K562 (cell line): ENCODE measurements around the gene PTGIS. TPM values are rescaled to one million over a fixed set of nuclear protein-coding genes. Genes with fewer than 3 reads are reported as not detected.

Source experiments
- ATAC-seq: fragments of 200-7000 bp; cut with Tn5 transposase; 3 replicates; pipeline ENCODE4 v1.9.1; 2020; ENCODE audit warnings: moderate library complexity
- BruUV-seq: library from RNA; stranded (reverse); fragments of 400-500 nt; replicated peaks from 2 replicates; lab custom pipeline; 2021; lab: Mats Ljungman, UMichigan
- CTCF ChIA-PET: fragments of 300-600 bp; formaldehyde crosslinking; extraction: SDS; loops from one replicate; lab custom pipeline; 2021; ENCODE audit warnings: low intra/inter-chr PET ratio; lab: Yijun Ruan, JAX
- POLR2A ChIA-PET: fragments of 300-600, 350-650 bp; sonication (Branson Sonifier 250); formaldehyde crosslinking; extraction: SDS; loops from one replicate; lab custom pipeline; 2021; ENCODE audit warnings: antibody characterized with exemption, inconsistent platforms; lab: Yijun Ruan, JAX
- DNase-seq, 4 experiments: peaks; one replicate each; pipeline versions ENCODE4 v3.0.0 to v3.0.0-alpha.2; 2011 to 2018; ENCODE audit warnings: low spot score in 3 of 4, mixed read lengths in 3 of 4; ENCODE audit errors: extremely low read depth in 1 of 4
- FAIRE-seq: peaks from 2 replicates; lab custom pipeline; 2011; peaks lifted over from hg19 to GRCh38; lab: Jason Lieb, UNC
- H2AFZ ChIP-seq: 2 replicates; pipeline ENCODE4 v1.6.0; 2011; ENCODE audit warnings: low read depth, low read length, control low read depth, inconsistent platforms
- H3K27ac ChIP-seq: fragments of 200-600 bp; 3 replicates; pipeline ENCODE4 v1.8.0; 2011; ENCODE audit warnings: low read depth, mild to moderate bottlenecking, control low read depth, inconsistent platforms, low read length, moderate library complexity, mixed read lengths; ENCODE audit errors: extremely low read depth
- H3K27me3 ChIP-seq, 2 experiments: fragments of 300-600 bp in 1 of 2; 2 replicates in 1 of 2; 3 replicates in 1 of 2; pipeline versions ENCODE4 v1.6.0 to v1.8.0; 2011; ENCODE audit warnings: inconsistent platforms in 2 of 2, low read length in 2 of 2, mild to moderate bottlenecking in 1 of 2, mixed read lengths in 1 of 2, moderate library complexity in 1 of 2; ENCODE audit not compliant: control insufficient read depth in 2 of 2, insufficient read depth in 2 of 2
- H3K36me3 ChIP-seq: fragments of 300-600 bp; 3 replicates; pipeline ENCODE4 v1.8.0; 2011; ENCODE audit warnings: mild to moderate bottlenecking, low read length, inconsistent platforms; ENCODE audit not compliant: control insufficient read depth, insufficient read depth
- H3K4me1 ChIP-seq, 2 experiments: fragments of 200-600 bp in 1 of 2; replicated peaks in 1 of 2; 2 replicates in 1 of 2; 3 replicates in 1 of 2; pipeline versions ENCODE4 v1.5.1 to v1.8.0; 2011; ENCODE audit warnings: inconsistent platforms in 2 of 2, low read length in 2 of 2, mild to moderate bottlenecking in 1 of 2, mixed read lengths in 1 of 2, moderate library complexity in 1 of 2; ENCODE audit not compliant: control insufficient read depth in 2 of 2, insufficient read depth in 2 of 2
- H3K4me2 ChIP-seq: 2 replicates; pipeline ENCODE4 v1.6.1; 2011; ENCODE audit warnings: low read length, control low read depth, inconsistent platforms, mixed read lengths; ENCODE audit not compliant: insufficient read depth
- H3K4me3 ChIP-seq: fragments of 200-600 bp; sonication (generic), shearing (Covaris generic); 2 replicates; pipeline ENCODE4 v1.5.1; 2016; ENCODE audit warnings: control low read depth, inconsistent platforms
- H3K79me2 ChIP-seq: fragments of 200-600 bp; 3 replicates; pipeline ENCODE4 v1.8.0; 2011; ENCODE audit warnings: low read length, inconsistent platforms; ENCODE audit not compliant: control insufficient read depth, insufficient read depth
- H3K9ac ChIP-seq, 2 experiments: 2 replicates each; pipeline versions ENCODE4 v1.6.0 to v1.6.1; 2011; ENCODE audit warnings: low read depth in 2 of 2, low read length in 2 of 2, control low read depth in 1 of 2, inconsistent platforms in 1 of 2, mild to moderate bottlenecking in 1 of 2, mixed read lengths in 1 of 2; ENCODE audit not compliant: insufficient read depth in 1 of 2
- H3K9me1 ChIP-seq: one replicate; pipeline ENCODE4 v1.6.0; 2011; ENCODE audit warnings: inconsistent platforms, mild to moderate bottlenecking, low read length, moderate library complexity; ENCODE audit not compliant: control insufficient read depth, insufficient read depth
- H3K9me3 ChIP-seq: replicated peaks from 2 replicates; pipeline ENCODE4 v1.5.1; 2011; ENCODE audit warnings: low read depth, low read length, inconsistent platforms; ENCODE audit not compliant: control insufficient read depth, insufficient read depth
- H4K20me1 ChIP-seq: replicated peaks from 2 replicates; pipeline ENCODE4 v1.6.1; 2011; ENCODE audit warnings: low read length, inconsistent platforms, mixed read lengths; ENCODE audit not compliant: control insufficient read depth, insufficient read depth
- BCL6 ChIP-seq: fragments of 250-450 bp; sonication (Bioruptor Pico); IDR thresholded peaks from 2 replicates; pipeline ENCODE4 v1.4.0; 2020
- DACH1 ChIP-seq: fragments of 450-650 bp; IDR thresholded peaks from 2 replicates; pipeline ENCODE4 v1.6.1; 2018; ENCODE audit not compliant: partially characterized antibody
- RFX1 ChIP-seq: fragments of 450-650 bp; IDR thresholded peaks from 2 replicates; pipeline ENCODE4 v1.6.1; 2016; ENCODE audit warnings: mild to moderate bottlenecking, moderate library complexity
- ZFP36 ChIP-seq: fragments of 150-350 bp; IDR thresholded peaks from 2 replicates; pipeline ENCODE4 v1.6.1; 2018; ENCODE audit warnings: low read length, low read depth; ENCODE audit not compliant: partially characterized antibody
- ZNF551 ChIP-seq: fragments of 250-450 bp; sonication (Bioruptor Pico); IDR thresholded peaks from 2 replicates; pipeline ENCODE4 v1.5.0; 2021; ENCODE audit warnings: mild to moderate bottlenecking, moderate library complexity
- WGBS: fragments of 100-300 bp; shearing (Covaris generic); methylation state at CpG from one replicate; pipeline ENCODE4 v1.1.6; 2016; ENCODE audit warnings: low coverage, mixed read lengths; ENCODE audit not compliant: insufficient coverage; ENCODE audit errors: missing lambda C conversion rate; 5-methylcytosine and 5-hydroxymethylcytosine counted together
- in situ Hi-C: fragments of 300-500 bp; cut with MboI; formaldehyde crosslinking; loops from 4 replicates; pipeline ENCODE4 v1.15.0; 2018; ENCODE audit warnings: inconsistent platforms, mixed read lengths
- intact Hi-C: fragments of 100-400 bp; cut with micrococcal nuclease; formaldehyde crosslinking; loops from 2 replicates; pipeline ENCODE4 v1.14.2; 2022
- polyA plus RNA-seq, 8 experiments: library from polyadenylated mRNA; depleted of rRNA in 4 of 8; stranded (reverse) in 5 of 8; unstranded in 3 of 8; fragments of >200 nt; fragmentation: Nextera tagmentation in 2 of 8; fragmentation: Illumina TruSeq in 1 of 8; extraction: Ambion mirVana in 2 of 8; extraction: Trizol in 1 of 8; gene quantifications; 2 replicates each; pipeline versions ENCODE4 v1.2.1 to v1.2.3, GENCODE V29; 2011 to 2014; ENCODE audit warnings: inconsistent platforms in 1 of 8, missing spikeins in 1 of 8
- total RNA-seq, 7 experiments: library from RNA; depleted of rRNA in 6 of 7; stranded (reverse); fragments of >200 nt in 6 of 7; fragmentation: Illumina TruSeq in 2 of 7; extraction: Trizol in 2 of 7; gene quantifications; 2 replicates each; pipeline versions ENCODE4 v1.2.1 to v1.2.3, GENCODE V29; 2011 to 2021; ENCODE audit warnings: low replicate concordance in 1 of 7
- TF ChIP-seq, protein P1 (sequence below): IDR thresholded peaks from 2 replicates; pipeline ENCODE4 v1.6.1; 2011; ENCODE audit not compliant: insufficient read length; ENCODE audit errors: extremely low read depth
- TF ChIP-seq, protein P2 (sequence below): fragments of 250-450 bp; sonication (Bioruptor Pico); IDR thresholded peaks from 2 replicates; pipeline ENCODE4 v1.8.0; 2021; ENCODE audit warnings: mild to moderate bottlenecking, moderate library complexity
- TF ChIP-seq, protein P3 (sequence below): fragments of 250-450 bp; sonication (Bioruptor Pico); IDR thresholded peaks from 2 replicates; pipeline ENCODE4 v1.9.0; 2021; ENCODE audit warnings: mild to moderate bottlenecking, inconsistent platforms

The PTGIS gene
- total and polyA plus RNA-seq, 9 of the 15 experiments (the other 6 are each of a cell fraction or from before 2014, with no cell fraction given) = not detected

DNA sequence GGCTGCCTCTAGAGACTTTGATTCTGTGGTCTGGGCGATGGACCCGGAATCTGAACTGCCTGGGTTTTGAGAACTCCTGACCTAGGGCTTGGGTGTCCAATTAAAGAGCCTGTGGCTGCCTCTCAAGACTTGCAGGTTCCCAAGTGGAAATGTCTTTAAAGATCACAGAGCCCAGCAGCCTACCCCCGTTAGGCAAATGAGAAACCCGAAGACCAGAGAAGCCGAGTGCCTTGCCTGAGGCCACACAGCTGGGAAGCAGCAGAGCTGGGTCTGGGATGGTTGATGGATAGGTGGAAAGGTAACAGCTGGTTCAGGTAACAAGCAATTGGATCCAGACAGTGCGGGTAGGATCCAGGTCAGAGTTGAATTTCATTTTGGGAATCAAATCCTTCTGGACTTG lies 111.3 kb downstream of the PTGIS start:
- 1% methylated on average over 6 of the region's 6 CpGs for WGBS
- H4K20me1 ChIP-seq = no peaks in the 10 kb centered on the region
- no peaks in the 10 kb centered on the region for H3K9me1 ChIP-seq
- no peak overlapping the region for H3K4me2 ChIP-seq
- in situ Hi-C loops (no loop called here), intact Hi-C loops (no loop called here)
- H3K36me3 ChIP-seq = no peaks in the 10 kb centered on the region
- ChIA-PET POLR2A (interaction anchor here (0.7 kb wide), 1 partner anchor 123 kb away, joined by 5 read pairs; no protein-coding TSS in a partner anchor), CTCF (no interaction called here)
- BruUV-seq = no TSS peak
- H3K4me1 ChIP-seq = no peaks in the 10 kb centered on the region
- H3K27ac ChIP-seq = no peak overlapping the region
- H3K4me3 ChIP-seq = no peak overlapping the region
- no peak overlapping the region for H2AFZ ChIP-seq
- no peak for FAIRE-seq
- TF ChIP-seq, protein P1, sequence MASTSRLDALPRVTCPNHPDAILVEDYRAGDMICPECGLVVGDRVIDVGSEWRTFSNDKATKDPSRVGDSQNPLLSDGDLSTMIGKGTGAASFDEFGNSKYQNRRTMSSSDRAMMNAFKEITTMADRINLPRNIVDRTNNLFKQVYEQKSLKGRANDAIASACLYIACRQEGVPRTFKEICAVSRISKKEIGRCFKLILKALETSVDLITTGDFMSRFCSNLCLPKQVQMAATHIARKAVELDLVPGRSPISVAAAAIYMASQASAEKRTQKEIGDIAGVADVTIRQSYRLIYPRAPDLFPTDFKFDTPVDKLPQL = no peak
- TF ChIP-seq ZFP36 = peak; percentile 40
- TF ChIP-seq, all 486 proteins: peak for 1
- no peak for DNase-seq
- H3K27me3 ChIP-seq = peaks cover 20 to 78% of the 10 kb centered on the region in 2 experiments; a peak in 4 of 5 replicates
- H3K9ac ChIP-seq = no peak overlapping the region
- H3K79me2 ChIP-seq = no peaks in the 10 kb centered on the region
- no peak for ATAC-seq
- H3K9me3 ChIP-seq = no peaks in the 10 kb centered on the region

DNA sequence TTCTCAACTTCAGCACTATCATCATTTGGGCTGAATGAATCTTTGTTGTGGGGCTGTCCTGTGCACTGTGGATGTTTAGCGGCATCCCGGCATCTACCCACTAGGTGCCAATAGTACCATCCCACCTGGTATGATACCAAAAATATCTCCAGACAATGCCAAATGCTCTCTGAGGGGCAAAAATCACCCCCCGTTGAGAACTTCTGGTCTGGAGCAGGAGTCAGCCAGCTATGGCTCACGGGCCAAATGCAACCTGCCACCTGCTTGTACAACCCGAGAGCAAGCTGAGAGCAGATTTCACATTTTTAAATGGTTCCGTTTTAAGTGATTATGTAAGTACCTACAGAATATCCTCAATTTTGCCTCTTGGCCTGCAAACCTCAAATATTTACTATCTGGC lies 112.2 kb downstream of the PTGIS start:
- Histone ChIP-seq H3K9me3 (no peaks in the 10 kb centered on the region), H3K9me1 (no peaks in the 10 kb centered on the region), H3K36me3 (no peaks in the 10 kb centered on the region), H3K9ac (no peak overlapping the region), H3K79me2 (no peaks in the 10 kb centered on the region), H3K4me1 (no peaks in the 10 kb centered on the region), H3K4me2 (no peak overlapping the region), H3K4me3 (no peak overlapping the region), H3K27me3 (peaks cover 18 to 75% of the 10 kb centered on the region in 2 experiments; a peak in 4 of 5 replicates), H3K27ac (no peak overlapping the region), H2AFZ (no peak overlapping the region), H4K20me1 (no peaks in the 10 kb centered on the region)
- intact Hi-C loops (no loop called here), in situ Hi-C loops (no loop called here)
- no TSS peak for BruUV-seq
- ATAC-seq = no peak
- no peak for FAIRE-seq
- ChIA-PET POLR2A (no interaction called here), CTCF (no interaction called here)
- no peak for DNase-seq
- 0% methylated on average over 6 of the region's 6 CpGs for WGBS
- no peak for TF ChIP-seq BCL6 (CRISPR knock-in tag)
- no peak for TF ChIP-seq ZNF551 (CRISPR knock-in tag)
- TF ChIP-seq, protein P2, sequence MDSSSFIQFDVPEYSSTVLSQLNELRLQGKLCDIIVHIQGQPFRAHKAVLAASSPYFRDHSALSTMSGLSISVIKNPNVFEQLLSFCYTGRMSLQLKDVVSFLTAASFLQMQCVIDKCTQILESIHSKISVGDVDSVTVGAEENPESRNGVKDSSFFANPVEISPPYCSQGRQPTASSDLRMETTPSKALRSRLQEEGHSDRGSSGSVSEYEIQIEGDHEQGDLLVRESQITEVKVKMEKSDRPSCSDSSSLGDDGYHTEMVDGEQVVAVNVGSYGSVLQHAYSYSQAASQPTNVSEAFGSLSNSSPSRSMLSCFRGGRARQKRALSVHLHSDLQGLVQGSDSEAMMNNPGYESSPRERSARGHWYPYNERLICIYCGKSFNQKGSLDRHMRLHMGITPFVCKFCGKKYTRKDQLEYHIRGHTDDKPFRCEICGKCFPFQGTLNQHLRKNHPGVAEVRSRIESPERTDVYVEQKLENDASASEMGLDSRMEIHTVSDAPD = no peak
- TF ChIP-seq, protein P3, sequence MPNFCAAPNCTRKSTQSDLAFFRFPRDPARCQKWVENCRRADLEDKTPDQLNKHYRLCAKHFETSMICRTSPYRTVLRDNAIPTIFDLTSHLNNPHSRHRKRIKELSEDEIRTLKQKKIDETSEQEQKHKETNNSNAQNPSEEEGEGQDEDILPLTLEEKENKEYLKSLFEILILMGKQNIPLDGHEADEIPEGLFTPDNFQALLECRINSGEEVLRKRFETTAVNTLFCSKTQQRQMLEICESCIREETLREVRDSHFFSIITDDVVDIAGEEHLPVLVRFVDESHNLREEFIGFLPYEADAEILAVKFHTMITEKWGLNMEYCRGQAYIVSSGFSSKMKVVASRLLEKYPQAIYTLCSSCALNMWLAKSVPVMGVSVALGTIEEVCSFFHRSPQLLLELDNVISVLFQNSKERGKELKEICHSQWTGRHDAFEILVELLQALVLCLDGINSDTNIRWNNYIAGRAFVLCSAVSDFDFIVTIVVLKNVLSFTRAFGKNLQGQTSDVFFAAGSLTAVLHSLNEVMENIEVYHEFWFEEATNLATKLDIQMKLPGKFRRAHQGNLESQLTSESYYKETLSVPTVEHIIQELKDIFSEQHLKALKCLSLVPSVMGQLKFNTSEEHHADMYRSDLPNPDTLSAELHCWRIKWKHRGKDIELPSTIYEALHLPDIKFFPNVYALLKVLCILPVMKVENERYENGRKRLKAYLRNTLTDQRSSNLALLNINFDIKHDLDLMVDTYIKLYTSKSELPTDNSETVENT (CRISPR knock-in tag) = no peak
- TF ChIP-seq DACH1 = no peak
- TF ChIP-seq RFX1 = no peak
